ENCODE data around the gene TNFAIP8. TPM values are rescaled to one million over a fixed set of nuclear protein-coding genes. Genes with fewer than 3 reads are reported as not detected.

Gene TNFAIP8
- total RNA-seq, 5 donors from 2014 or later (not counting 1 experiment from before 2014, with no cell fraction given), result 128 to 145 (median 135) TPM

GRCh38 chr5:119356612-119357188 lies 881 bp downstream of the TNFAIP8 start:
- Histone ChIP-seq H3K27me3 (replicated peaks in 1 of 2; ENCODE audit: control insufficient read depth in 2 of 2, extremely low read depth in 1 of 2, insufficient read depth in 2 of 2, low read length in 1 of 2) (no peaks in the 10 kb centered on the region), H3K27ac (ENCODE audit: low read length) (peak overlapping the region; percentile 52), H3K36me3 (ENCODE audit: control insufficient read depth in 2 of 2, extremely low read depth in 1 of 2, insufficient read depth in 1 of 2, low read length in 1 of 2) (peaks cover 0 to 5% of the 10 kb centered on the region in 2 donors), H3K9me3 (no peaks in the 10 kb centered on the region), H3K4me3 (ENCODE audit: control insufficient read depth in 1 of 2, extremely low read depth in 1 of 2, low read length in 1 of 2) (peak overlapping the region in 1 of 2 donors; percentile 48), H3K4me1 (ENCODE audit: control insufficient read depth in 1 of 2, extremely low read depth in 1 of 2, insufficient read depth in 2 of 2, low read length in 2 of 2) (peaks cover 66 to 70% of the 10 kb centered on the region in 2 experiments)
- Mint-ChIP-seq H3K4me1 (peaks cover 91 to 97% (median 95%) of the 10 kb centered on the region in 3 donors), H3K9me3 (no peaks in the 10 kb centered on the region), H3K36me3 (peaks cover 9% of the 10 kb centered on the region), H3K27me3 (no peaks in the 10 kb centered on the region), H3K4me3 (peak overlapping the region; percentile 87 to 91 (median 88)), H3K27ac (peak overlapping the region; percentile 87 to 95)
- DNase-seq (no peak), ATAC-seq (replicated peaks in 1 of 4) (no peak)
- ChIA-PET POLR2A (interaction anchor here (0.6 to 1.5 kb wide), 5 partner anchors 16 to 69 kb away, joined by 3 to 18 read pairs (median 6); no protein-coding TSS in a partner anchor), CTCF (interaction anchor here (0.6 to 2.2 kb wide), 15 partner anchors 10 to 177 kb away, joined by 3 to 10 read pairs (median 4); no protein-coding TSS in a partner anchor)
- 0% methylated on average over 1 of the region's 4 CpGs for WGBS (ENCODE audit: insufficient coverage)

DNA sequence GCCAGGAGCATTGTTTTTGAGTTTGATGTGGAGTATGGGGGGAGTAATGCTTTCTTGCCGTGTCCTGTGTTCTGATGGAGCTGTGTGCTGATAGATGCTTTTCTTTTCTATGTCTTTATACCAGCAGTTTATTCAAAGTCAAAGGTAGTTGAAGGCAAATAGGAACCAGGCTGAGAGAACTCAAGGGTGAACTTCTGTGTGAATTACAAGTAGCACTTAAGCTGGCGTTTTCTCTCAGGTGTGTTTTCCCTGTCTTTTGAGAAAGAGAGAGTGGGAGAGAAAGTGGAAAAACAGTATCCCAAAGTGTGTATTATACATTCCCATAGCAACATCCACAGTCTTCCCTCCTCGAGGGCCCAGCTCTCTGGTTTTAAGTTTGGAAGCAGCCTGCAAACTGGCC lies 1.5 kb downstream of the TNFAIP8 start:
- peaks cover 91 to 97% (median 95%) of the 10 kb centered on the region in 3 donors for H3K4me1 Mint-ChIP-seq
- peak overlapping the region; percentile 87 to 91 (median 88) for H3K4me3 Mint-ChIP-seq
- H3K27ac ChIP-seq (ENCODE audit: low read length), result peak overlapping the region; percentile 52
- no peaks in the 10 kb centered on the region for H3K27me3 Mint-ChIP-seq
- H3K4me1 ChIP-seq (ENCODE audit: control insufficient read depth in 1 of 2, extremely low read depth in 1 of 2, insufficient read depth in 2 of 2, low read length in 2 of 2), result peaks cover 68 to 70% of the 10 kb centered on the region in 2 experiments
- DNase-seq (no peak), ATAC-seq (replicated peaks in 1 of 4) (no peak)
- H3K27ac Mint-ChIP-seq, result peak overlapping the region; percentile 87 to 95
- no peaks in the 10 kb centered on the region for H3K9me3 ChIP-seq
- ChIA-PET POLR2A (interaction anchor here (0.5 to 1.5 kb wide), 16 partner anchors 8 to 344 kb away, joined by 3 to 18 read pairs (median 4); no protein-coding TSS in a partner anchor), CTCF (interaction anchor here (0.6 to 2.2 kb wide), 16 partner anchors 8 to 100 kb away, joined by 3 to 10 read pairs (median 4); no protein-coding TSS in a partner anchor)
- H3K36me3 Mint-ChIP-seq, result peaks cover 15% of the 10 kb centered on the region
- H3K27me3 ChIP-seq (replicated peaks in 1 of 2; ENCODE audit: control insufficient read depth in 2 of 2, extremely low read depth in 1 of 2, insufficient read depth in 2 of 2, low read length in 1 of 2), result no peaks in the 10 kb centered on the region
- 57% methylated on average over 1 of the region's 3 CpGs for WGBS (ENCODE audit: insufficient coverage)
- no peaks in the 10 kb centered on the region for H3K9me3 Mint-ChIP-seq
- H3K4me3 ChIP-seq (ENCODE audit: control insufficient read depth in 1 of 2, extremely low read depth in 1 of 2, low read length in 1 of 2), result peak overlapping the region in 1 of 2 donors; percentile 48
- H3K36me3 ChIP-seq (ENCODE audit: control insufficient read depth in 2 of 2, extremely low read depth in 1 of 2, insufficient read depth in 1 of 2, low read length in 1 of 2), result peaks cover 0 to 5% of the 10 kb centered on the region in 2 donors

- no peaks in the 10 kb centered on the region for H3K27me3 Mint-ChIP-seq
- Histone ChIP-seq H3K4me3 (ENCODE audit: control insufficient read depth in 1 of 2, extremely low read depth in 1 of 2, low read length in 1 of 2) (no peak overlapping the region), H3K4me1 (ENCODE audit: control insufficient read depth in 1 of 2, extremely low read depth in 1 of 2, insufficient read depth in 2 of 2, low read length in 2 of 2) (peaks cover 64 to 74% of the 10 kb centered on the region in 2 experiments), H3K9me3 (no peaks in the 10 kb centered on the region), H3K27ac (ENCODE audit: low read length) (peak overlapping the region; percentile 52), H3K27me3 (replicated peaks in 1 of 2; ENCODE audit: control insufficient read depth in 2 of 2, extremely low read depth in 1 of 2, insufficient read depth in 2 of 2, low read length in 1 of 2) (no peaks in the 10 kb centered on the region), H3K36me3 (ENCODE audit: control insufficient read depth in 2 of 2, extremely low read depth in 1 of 2, insufficient read depth in 1 of 2, low read length in 1 of 2) (peaks cover 0 to 5% of the 10 kb centered on the region in 2 donors)
- peak overlapping the region; percentile 87 to 91 (median 88) for H3K4me3 Mint-ChIP-seq
- ATAC-seq (replicated peaks in 1 of 4), result peak in 1 of 4 experiments; percentile 29
- DNase-seq, result peak in 1 of 35 experiments; percentile 40
- peaks cover 91 to 97% (median 95%) of the 10 kb centered on the region in 3 donors for H3K4me1 Mint-ChIP-seq
- POLR2A ChIA-PET, result interaction anchor here (0.5 to 1.1 kb wide), 16 partner anchors 8 to 345 kb away, joined by 3 to 9 read pairs (median 4); no protein-coding TSS in a partner anchor
- peaks cover 15% of the 10 kb centered on the region for H3K36me3 Mint-ChIP-seq
- CTCF ChIA-PET, result interaction anchor here (0.6 to 2.2 kb wide), 20 partner anchors 8 to 101 kb away, joined by 3 to 7 read pairs (median 4); no protein-coding TSS in a partner anchor
- H3K27ac Mint-ChIP-seq, result peak overlapping the region; percentile 87 to 95
- no CpG with 5 or more reads among the region's 6 CpGs for WGBS (ENCODE audit: insufficient coverage)
- no peaks in the 10 kb centered on the region for H3K9me3 Mint-ChIP-seq
Measured at GRCh38 chr5:119357808-119358529, 2.1 kb downstream of the TNFAIP8 start.

- Histone ChIP-seq H3K4me3 (ENCODE audit: control insufficient read depth in 1 of 2, extremely low read depth in 1 of 2, low read length in 1 of 2) (no peak overlapping the region), H3K27me3 (replicated peaks in 1 of 2; ENCODE audit: control insufficient read depth in 2 of 2, extremely low read depth in 1 of 2, insufficient read depth in 2 of 2, low read length in 1 of 2) (no peaks in the 10 kb centered on the region), H3K36me3 (ENCODE audit: control insufficient read depth in 2 of 2, extremely low read depth in 1 of 2, insufficient read depth in 1 of 2, low read length in 1 of 2) (peaks cover 0 to 3% of the 10 kb centered on the region in 2 donors), H3K4me1 (ENCODE audit: control insufficient read depth in 1 of 2, extremely low read depth in 1 of 2, insufficient read depth in 2 of 2, low read length in 2 of 2) (peaks cover 59 to 74% of the 10 kb centered on the region in 2 experiments), H3K27ac (ENCODE audit: low read length) (peak overlapping the region; percentile 52), H3K9me3 (no peaks in the 10 kb centered on the region)
- Mint-ChIP-seq H3K9me3 (no peaks in the 10 kb centered on the region), H3K36me3 (peaks cover 15% of the 10 kb centered on the region), H3K27me3 (no peaks in the 10 kb centered on the region), H3K4me1 (peaks cover 91 to 97% (median 95%) of the 10 kb centered on the region in 3 donors), H3K4me3 (peak overlapping the region; percentile 35 to 88 (median 35)), H3K27ac (peak overlapping the region; percentile 87 to 95)
- CTCF ChIA-PET, result interaction anchor here (0.8 to 1.8 kb wide), 8 partner anchors 9 to 335 kb away, joined by 3 to 7 read pairs (median 4); no protein-coding TSS in a partner anchor
- 0% methylated on average over 1 of the region's 2 CpGs for WGBS (ENCODE audit: insufficient coverage)
- DNase-seq (no peak), ATAC-seq (replicated peaks in 1 of 4) (no peak)
- POLR2A ChIA-PET, result interaction anchor here in 1 of 2 donors (0.7 to 1.1 kb wide), 2 partner anchors 14 to 27 kb away, joined by 3 to 7 read pairs; no protein-coding TSS in a partner anchor
Measured at GRCh38 chr5:119358530-119358900, 2.7 kb downstream of the TNFAIP8 start.

- H3K27me3 ChIP-seq (replicated peaks in 1 of 2; ENCODE audit: control insufficient read depth in 2 of 2, extremely low read depth in 1 of 2, insufficient read depth in 2 of 2, low read length in 1 of 2), result no peaks in the 10 kb centered on the region
- peak overlapping the region; percentile 87 to 95 for H3K27ac Mint-ChIP-seq
- H3K27me3 Mint-ChIP-seq, result no peaks in the 10 kb centered on the region
- H3K4me3 ChIP-seq (ENCODE audit: control insufficient read depth in 1 of 2, extremely low read depth in 1 of 2, low read length in 1 of 2), result no peak overlapping the region
- H3K4me1 Mint-ChIP-seq, result peaks cover 91 to 97% (median 95%) of the 10 kb centered on the region in 3 donors
- H3K36me3 Mint-ChIP-seq, result peaks cover 15% of the 10 kb centered on the region
- CTCF ChIA-PET, result interaction anchor here (0.6 to 2.6 kb wide), 9 partner anchors 20 to 335 kb away, joined by 3 to 7 read pairs (median 4); no protein-coding TSS in a partner anchor
- peaks cover 54 to 76% of the 10 kb centered on the region in 2 experiments for H3K4me1 ChIP-seq (ENCODE audit: control insufficient read depth in 1 of 2, extremely low read depth in 1 of 2, insufficient read depth in 2 of 2, low read length in 2 of 2)
- peak overlapping the region; percentile 35 to 88 (median 46) for H3K4me3 Mint-ChIP-seq
- 37% methylated on average over 3 of the region's 7 CpGs for WGBS (ENCODE audit: insufficient coverage)
- ATAC-seq (replicated peaks in 1 of 4) (no peak), DNase-seq (no peak)
- H3K36me3 ChIP-seq (ENCODE audit: control insufficient read depth in 2 of 2, extremely low read depth in 1 of 2, insufficient read depth in 1 of 2, low read length in 1 of 2), result peaks cover 0 to 5% of the 10 kb centered on the region in 2 donors
- POLR2A ChIA-PET, result interaction anchor here (0.5 to 0.7 kb wide), 4 partner anchors 12 to 89 kb away, joined by 3 to 6 read pairs (median 4); no protein-coding TSS in a partner anchor
- H3K9me3 Mint-ChIP-seq, result no peaks in the 10 kb centered on the region
- peak overlapping the region; percentile 52 for H3K27ac ChIP-seq (ENCODE audit: low read length)
- H3K9me3 ChIP-seq, result no peaks in the 10 kb centered on the region
Measured at GRCh38 chr5:119358901-119359603, 3.2 kb downstream of the TNFAIP8 start.
